CD4-positive, alpha-beta T cell treated with Interleukin-15 for 4 hours (primary cell): ENCODE data around the gene NINJ2.

Source experiments
- DNase-seq: peaks from one replicate; pipeline ENCODE4 v3.0.0-alpha.2; 2020; ENCODE audit warnings: low spot score

NINJ2 gene

DNA sequence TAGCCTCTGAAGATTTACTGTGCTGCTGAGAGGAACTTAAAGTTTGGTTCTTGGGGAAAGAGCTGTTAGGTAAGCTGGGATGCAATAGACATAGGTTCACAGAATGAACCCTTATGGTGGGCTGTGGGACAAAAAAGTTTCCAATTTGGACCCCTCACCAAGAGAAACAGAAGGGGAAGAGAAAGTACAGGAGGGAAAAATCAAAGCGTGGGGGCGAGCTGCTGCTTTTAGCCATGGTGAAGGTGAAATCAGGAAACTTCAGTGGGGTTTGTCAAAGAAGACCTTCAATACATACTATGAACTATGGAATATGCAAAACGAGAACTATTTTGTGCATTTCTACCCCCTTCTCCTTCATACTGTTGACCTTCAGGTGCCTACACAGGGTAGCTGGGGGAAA lies 10.6 kb upstream of the NINJ2 start:
- no peak for DNase-seq

DNA sequence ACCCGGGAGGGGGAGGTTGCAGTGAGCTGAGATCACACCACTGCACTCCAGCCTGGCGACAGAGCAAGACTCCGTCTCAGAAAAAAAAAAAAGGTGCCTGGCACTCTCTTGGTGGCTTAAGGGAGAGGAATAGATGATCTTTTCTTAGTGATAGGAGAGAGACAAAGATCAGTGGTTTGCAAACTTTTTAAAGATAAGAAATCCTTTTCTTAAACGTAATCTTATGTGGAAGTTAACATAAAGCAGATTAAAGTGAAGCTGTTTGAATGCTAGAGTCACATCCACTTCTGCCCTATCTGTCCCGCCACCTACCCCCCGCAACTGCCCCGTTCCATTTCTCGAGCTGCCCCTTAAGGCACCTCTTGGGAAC lies 6.3 kb upstream of the NINJ2 start:
- no peak for DNase-seq

DNA sequence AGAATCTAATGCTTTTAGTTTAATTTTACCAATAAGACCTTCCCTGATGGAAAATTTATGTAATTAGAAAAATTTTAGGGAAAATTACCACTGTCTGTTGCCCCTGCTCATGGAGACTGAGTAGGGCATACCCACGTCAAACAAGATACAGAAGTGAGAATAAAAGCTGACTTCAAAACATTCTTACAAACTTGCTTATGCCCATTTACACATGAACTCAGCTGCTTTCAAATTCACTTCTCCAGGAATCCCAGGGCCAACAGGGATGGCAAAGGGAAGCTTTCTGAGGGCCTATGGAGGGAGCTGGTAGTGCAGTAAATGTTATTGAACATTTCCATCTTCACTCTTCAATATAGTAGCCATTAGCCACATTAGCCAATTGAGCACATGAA lies 4.8 kb upstream of the NINJ2 start:
- no peak for DNase-seq

DNA sequence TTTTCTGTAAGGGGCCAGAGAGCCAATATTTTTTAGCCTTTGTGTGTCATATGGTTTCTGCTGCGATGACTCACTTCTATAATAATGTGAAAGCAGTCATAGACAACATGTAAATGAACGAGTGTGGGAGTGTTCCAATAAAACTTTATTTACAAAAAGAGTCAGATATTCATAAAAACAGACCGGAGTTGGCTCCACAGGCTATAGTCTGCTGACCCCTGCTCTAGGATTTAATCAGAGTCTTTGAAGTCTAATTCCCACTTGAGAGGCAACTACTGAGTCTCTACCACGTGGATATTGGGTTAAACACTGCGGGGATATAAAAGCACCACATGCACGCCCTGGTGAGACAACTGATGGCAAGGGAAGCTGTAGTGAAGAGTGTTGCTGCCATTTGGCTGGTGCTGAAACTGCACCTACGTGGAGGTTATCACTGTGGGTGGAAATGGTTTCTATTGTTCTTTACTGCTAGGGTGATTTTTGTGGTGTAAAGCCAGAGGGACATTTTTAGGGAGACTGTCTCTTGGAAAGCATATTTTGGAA lies 3.6 kb upstream of the NINJ2 start:
- DNase-seq, result peak; percentile 36

DNA sequence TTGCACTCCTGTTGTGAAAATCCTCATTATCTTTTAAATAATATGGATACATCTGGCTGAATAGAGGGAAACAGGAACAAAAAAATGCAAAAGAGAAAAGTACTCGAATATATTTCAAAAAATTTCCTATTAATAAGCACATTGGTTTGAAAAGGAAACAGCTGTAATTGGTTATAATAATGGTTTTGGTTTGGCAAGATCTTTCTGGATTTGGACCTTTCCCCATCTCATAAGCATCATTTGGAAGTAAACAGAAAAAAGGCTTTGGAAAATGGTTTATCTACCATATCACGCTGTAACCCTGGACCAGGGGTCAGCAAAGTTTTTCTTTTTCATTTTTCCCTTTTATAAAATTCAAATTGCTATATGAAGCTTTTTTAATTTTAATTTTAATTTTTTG lies 2.8 kb upstream of the NINJ2 start:
- no peak for DNase-seq

DNA sequence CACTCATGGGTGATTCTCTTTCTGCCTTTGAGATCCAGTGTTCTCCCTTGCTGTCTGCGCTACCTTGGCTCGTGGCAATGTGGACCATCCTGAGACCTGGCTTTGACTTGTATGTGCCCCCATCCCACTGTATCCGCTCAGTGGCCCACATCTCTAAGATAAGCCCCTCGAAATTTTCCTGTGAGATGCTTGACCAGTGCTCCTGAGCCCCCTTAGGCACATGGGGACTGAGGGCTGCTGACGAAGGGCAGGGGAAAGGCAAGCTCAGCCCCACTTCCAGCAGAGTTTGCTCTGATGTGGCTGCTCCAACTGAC lies 1.5 kb upstream of the NINJ2 start:
- no peak for DNase-seq

DNA sequence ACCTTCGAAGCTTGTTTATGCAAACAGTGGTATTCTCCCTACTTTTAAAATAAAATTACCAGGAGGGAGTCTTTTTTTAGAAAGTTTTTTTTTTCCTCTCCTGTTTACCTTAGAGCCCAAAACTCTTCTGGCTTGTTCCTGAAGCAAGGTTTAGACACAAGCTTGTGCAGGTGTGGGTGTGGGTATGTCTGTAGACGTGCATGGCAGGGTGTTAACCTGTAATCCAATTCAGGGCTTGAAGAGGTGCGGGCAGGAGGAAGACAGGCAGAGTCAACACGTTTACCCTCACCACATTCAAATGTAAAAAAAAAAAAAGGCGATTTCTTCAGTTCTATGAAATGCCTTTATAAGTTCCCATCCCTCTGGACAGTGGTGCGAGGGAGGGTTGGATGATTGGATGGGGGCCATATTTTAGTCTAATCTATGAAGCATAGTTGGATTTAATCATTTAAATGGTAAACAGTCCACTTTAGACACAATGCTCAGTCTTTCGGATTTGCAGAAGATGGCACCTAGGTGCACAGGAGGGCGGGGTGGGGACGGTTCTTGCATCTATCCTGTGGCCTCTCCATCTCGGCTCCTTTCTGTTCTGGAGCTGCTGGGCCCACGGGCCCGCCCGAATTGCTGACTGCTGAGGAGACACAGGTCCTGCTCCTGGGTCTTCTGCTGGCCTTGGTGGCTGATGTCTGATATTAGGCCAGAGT lies 982 bp upstream of the NINJ2 start:
- no peak for DNase-seq

GRCh38 chr12:662566-663292 lies 516 bp downstream of the NINJ2 start:
- DNase-seq, result no peak

- no peak for DNase-seq
Observed at GRCh38 chr12:661720-662486, 1.3 kb downstream of the NINJ2 start.

DNA sequence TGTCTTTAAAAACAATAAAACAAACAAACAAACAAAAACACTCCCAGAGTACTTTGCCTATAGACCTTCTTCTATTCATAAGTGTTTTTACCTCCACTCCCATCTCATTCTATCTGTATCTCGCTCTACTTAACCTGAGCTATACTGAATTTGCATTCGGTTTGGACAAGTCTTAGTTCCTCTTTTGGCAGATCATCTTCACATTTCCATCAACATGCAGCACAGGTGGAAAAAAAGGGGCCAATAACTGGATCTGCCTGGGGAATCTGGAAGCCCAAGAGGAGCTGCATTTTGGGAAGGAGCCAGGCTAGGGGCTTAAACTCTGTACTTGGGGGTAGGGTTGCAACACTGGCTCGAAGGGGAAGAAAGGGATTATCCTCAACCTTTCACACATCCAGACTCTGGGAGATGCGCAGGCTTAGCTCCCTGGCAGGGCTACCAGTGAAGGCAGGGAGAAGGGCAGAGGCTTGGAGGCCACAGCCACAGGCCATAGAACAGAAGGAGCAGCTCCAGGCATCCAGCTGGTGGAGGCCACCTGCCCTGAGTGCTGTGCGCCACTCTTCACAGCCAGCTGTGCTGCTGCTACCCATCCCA lies 4.1 kb downstream of the NINJ2 start:
- no peak for DNase-seq

- peak; percentile 33 for DNase-seq
Observed at GRCh38 chr12:650983-651382, 12.3 kb downstream of the NINJ2 start.

- DNase-seq, result no peak
Observed at GRCh38 chr12:647385-648085, 15.7 kb downstream of the NINJ2 start.

GRCh38 chr12:646442-647384 lies 16.5 kb downstream of the NINJ2 start:
- DNase-seq, result no peak

GRCh38 chr12:645563-646071 lies 17.6 kb downstream of the NINJ2 start:
- DNase-seq, result no peak

DNA sequence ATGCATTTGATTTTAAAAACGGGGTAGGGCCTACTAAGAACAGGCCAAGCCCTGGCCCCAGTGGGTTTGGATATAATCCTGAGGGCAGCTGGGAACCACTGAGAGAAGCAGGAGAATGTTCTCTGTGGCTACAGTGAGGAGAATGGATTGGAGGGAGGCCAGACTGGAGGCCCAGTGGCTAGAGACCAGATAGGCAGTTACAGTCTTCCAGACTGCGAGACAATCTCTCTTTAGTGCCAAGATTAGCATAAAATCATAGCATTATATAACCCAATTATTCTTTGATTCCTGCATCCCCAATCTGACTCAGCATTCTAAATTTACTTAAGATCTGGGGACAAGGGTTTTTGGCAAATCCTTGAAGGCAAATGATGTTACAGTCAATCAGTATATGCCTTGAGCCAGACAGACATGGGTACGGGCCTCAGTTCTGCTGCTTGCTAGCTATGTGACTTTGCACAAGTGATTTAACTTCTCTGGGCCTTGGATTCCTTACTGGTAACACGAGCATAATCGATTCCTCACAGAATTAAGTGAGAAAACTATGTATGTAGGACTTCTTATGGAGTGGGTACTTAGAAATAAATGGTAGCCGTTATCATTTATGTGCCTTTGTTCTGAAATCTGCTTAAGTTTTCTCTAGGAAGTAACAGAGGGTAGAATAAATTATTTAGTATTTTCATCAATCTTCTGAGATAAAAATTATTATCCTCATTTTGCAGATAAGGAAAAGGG lies 18.3 kb downstream of the NINJ2 start:
- no peak for DNase-seq

- DNase-seq, result no peak
Observed at GRCh38 chr12:644303-644639, 19.0 kb downstream of the NINJ2 start.

DNA sequence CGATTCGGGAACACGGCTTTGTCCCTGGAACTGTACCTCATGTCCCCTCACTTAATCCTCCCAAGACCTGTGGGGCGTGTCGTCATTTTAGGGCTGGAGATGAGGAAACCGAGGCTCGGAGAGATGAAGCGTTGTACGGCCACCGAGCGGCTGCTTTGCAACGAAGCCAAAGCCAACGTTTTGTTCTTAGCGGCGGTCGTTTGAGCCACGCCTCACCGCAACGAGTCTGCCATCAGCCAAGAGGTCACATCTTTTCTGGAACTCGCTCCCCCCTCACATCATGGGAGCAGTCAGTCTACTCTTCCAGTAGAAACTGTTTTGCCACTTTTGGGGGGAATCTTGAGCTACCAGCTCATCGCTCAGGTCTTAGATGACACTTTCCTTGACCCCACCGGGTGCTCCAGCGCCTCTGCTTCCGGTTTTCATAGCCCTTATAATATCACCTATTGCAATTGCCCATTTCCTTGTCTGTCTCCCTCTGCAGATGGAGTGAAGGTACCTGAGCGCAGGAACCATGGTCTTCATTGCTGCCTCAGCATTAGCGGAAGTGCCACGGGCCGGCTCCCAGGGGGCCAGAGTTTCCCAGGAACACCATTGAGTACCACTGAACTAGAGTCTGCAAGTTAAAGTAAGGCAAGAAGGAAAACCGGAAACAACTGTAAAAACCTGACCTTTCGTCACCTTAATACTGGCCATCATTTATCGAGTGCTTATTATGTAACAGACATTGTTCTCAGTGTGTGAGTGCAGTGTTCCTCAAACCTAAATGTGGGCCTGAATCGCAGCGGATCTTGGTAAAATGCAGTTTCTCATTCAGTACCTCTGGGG lies 19.6 kb downstream of the NINJ2 start:
- peak; percentile 33 for DNase-seq

DNA sequence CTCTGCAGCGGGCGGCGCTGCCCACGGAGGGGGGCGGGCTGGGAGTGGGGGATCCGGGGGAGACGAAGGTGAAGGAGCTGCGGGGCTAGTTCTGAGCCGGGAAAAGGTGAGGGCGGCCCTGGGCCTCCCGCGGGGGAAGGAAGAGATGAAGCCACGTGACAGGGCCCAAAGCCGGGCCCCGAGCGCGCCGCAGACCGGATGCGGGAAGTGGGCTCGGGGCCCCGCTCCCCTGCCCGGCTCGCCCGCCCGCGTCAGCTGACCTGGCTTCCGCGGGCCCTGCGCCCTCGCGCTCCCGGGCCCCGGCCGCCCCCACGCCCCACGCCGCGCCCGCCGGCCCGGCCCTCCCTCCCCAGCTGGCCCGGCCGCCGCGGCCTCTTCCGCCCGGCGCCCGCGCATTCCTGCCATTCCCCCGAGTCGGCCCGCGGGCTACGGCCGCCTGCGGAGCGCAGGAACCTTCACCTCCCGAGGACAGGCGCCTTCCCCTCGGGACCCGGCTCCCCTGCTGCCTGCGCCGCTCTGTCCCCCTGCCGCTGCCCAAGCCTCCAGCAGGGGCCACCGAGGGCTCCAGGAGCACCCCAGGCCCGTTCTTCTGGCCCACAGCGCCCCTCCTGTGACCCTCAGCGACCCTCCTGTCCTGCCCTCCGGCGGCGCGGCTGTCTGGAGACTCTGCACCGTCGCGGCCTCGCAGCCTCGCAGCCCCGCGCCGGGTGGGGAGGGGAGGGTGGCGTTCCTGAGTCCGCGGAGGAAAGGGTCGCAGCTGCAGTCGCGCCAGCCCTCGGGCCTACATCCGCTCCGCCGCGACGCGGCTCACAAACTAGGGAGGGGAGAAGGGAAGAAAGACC lies 20.4 kb downstream of the NINJ2 start:
- peak; percentile 69 for DNase-seq
